ENCODE results near the gene AFF3. TPM values are rescaled to one million over a fixed set of nuclear protein-coding genes. Genes with fewer than 3 reads are reported as not detected.

Gene AFF3
- total and polyA plus RNA-seq, 8 donors: 1.4 to 78.8 (median 14.7) TPM

- no peaks in the 10 kb centered on the region for H3K36me3 ChIP-seq
- H3K9me3 ChIP-seq: no peaks in the 10 kb centered on the region
- WGBS, 5 donors: 46 to 76% (median 56%) methylated on average over 1 of the region's 1 CpG
- intact Hi-C loops (cut with DNase I; ENCODE audit: low total_unique reads): no loop called here
- H3K27me3 ChIP-seq: no peaks in the 10 kb centered on the region
- TF ChIP-seq POLR2AphosphoS5 (IDR thresholded peaks at IDR 0.05): no peak
- no peak for TF ChIP-seq CTCF (IDR thresholded peaks at IDR 0.05)
- no peak for TF ChIP-seq POLR2A (IDR thresholded peaks at IDR 0.05)
- TF ChIP-seq EP300 (IDR thresholded peaks at IDR 0.05): no peak
- no peak overlapping the region for H3K27ac ChIP-seq
- no peak overlapping the region for H3K4me3 ChIP-seq
- no peaks in the 10 kb centered on the region for H3K4me1 ChIP-seq
- DNase-seq: no peak
These were observed 338.5 kb downstream of the AFF3 start for GRCh38 chr2:99803846-99804245.

- Histone ChIP-seq H3K36me3 (no peaks in the 10 kb centered on the region), H3K27ac (no peak overlapping the region), H3K4me3 (no peak overlapping the region), H3K9me3 (no peaks in the 10 kb centered on the region), H3K4me1 (no peaks in the 10 kb centered on the region), H3K27me3 (no peaks in the 10 kb centered on the region)
- intact Hi-C loops (cut with DNase I; ENCODE audit: low total_unique reads): no loop called here
- 67 to 91% (median 81%) methylated on average over 1 of the region's 1 CpG for WGBS, 5 donors
- TF ChIP-seq POLR2A (IDR thresholded peaks at IDR 0.05) (no peak), POLR2AphosphoS5 (IDR thresholded peaks at IDR 0.05) (no peak), EP300 (IDR thresholded peaks at IDR 0.05) (no peak), CTCF (IDR thresholded peaks at IDR 0.05) (no peak)
- DNase-seq: no peak
These were observed 339.7 kb downstream of the AFF3 start for GRCh38 chr2:99802734-99803133.

GRCh38 chr2:99801327-99801901 is 341.0 kb downstream of the AFF3 start:
- Histone ChIP-seq H3K36me3 (no peaks in the 10 kb centered on the region), H3K9me3 (no peaks in the 10 kb centered on the region), H3K27me3 (no peaks in the 10 kb centered on the region), H3K4me1 (no peaks in the 10 kb centered on the region), H3K4me3 (no peak overlapping the region), H3K27ac (no peak overlapping the region)
- WGBS, 5 donors: 58 to 73% (median 67%) methylated on average over 4 of the region's 4 CpGs
- no peak for DNase-seq
- no peak for TF ChIP-seq POLR2AphosphoS5 (IDR thresholded peaks at IDR 0.05)
- TF ChIP-seq POLR2A (IDR thresholded peaks at IDR 0.05): no peak
- TF ChIP-seq CTCF (IDR thresholded peaks at IDR 0.05): no peak
- no peak for TF ChIP-seq EP300 (IDR thresholded peaks at IDR 0.05)
- intact Hi-C loops (cut with DNase I; ENCODE audit: low total_unique reads): no loop called here

GRCh38 chr2:99797475-99797874 is 344.9 kb downstream of the AFF3 start:
- no peak overlapping the region for H3K27ac ChIP-seq
- H3K36me3 ChIP-seq: no peaks in the 10 kb centered on the region
- no peak for TF ChIP-seq EP300 (IDR thresholded peaks at IDR 0.05)
- TF ChIP-seq POLR2A (IDR thresholded peaks at IDR 0.05): no peak
- TF ChIP-seq POLR2AphosphoS5 (IDR thresholded peaks at IDR 0.05): no peak
- TF ChIP-seq CTCF (IDR thresholded peaks at IDR 0.05): no peak
- no peaks in the 10 kb centered on the region for H3K4me1 ChIP-seq
- intact Hi-C loops (cut with DNase I; ENCODE audit: low total_unique reads): no loop called here
- WGBS, 5 donors: 81 to 100% (median 98%) methylated on average over 1 of the region's 1 CpG
- DNase-seq: no peak
- no peaks in the 10 kb centered on the region for H3K27me3 ChIP-seq
- no peak overlapping the region for H3K4me3 ChIP-seq
- no peaks in the 10 kb centered on the region for H3K9me3 ChIP-seq

Data from stomach (tissue), 9 donors.